HG03571 (cell line): Measurements from ENCODE around the gene MGA.
A peak's percentile ranks its signal among the peaks of the same experiment; 100 is the strongest.

ENCODE experiments used
- ATAC-seq: cut with Tn5 transposase; IDR thresholded peaks from one replicate; pipeline ENCODE4 v1.9.1; 2021; ENCODE audit not compliant: unreplicated experiment

MGA gene

DNA sequence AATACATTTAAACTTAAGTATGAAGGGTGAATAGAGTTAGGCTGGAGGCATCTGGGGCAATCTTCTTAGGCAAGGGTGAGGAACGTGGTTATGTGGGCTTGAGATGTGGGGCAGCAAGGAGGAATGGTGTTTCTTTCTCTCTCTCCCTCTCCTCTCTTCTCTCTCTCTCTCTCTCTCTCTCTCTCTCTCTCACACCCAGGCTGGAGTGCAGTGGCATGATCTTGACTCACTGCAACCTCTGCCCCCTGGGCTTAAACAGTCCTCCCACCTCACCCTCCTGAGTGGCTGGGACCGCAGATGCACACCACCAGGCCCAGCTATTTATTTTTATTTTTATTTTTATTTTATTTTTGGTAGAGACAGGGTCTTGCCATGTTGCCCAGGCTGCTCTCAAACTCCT, 4.0 kb upstream of the MGA start:
- ATAC-seq: no peak

DNA sequence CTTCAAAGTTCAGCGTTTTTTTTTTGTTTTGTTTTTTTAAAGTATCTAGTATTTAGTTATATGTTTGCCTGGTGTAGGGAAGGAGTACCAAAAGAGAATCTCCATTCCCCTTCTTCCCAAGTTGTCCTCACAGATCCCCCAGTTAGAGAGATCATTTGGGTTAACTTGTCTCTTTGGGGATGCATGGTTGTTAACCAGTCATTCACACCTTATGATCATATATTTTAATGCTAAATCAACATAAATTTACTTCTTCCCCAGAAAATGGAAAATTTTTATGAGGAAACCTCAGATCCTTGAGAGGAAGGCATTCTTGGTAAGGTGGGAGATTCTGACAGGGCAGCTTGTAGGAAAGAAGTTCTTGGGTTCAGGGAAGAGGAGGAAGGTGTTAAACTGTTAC, 1.5 kb upstream of the MGA start:
- ATAC-seq: no peak

DNA sequence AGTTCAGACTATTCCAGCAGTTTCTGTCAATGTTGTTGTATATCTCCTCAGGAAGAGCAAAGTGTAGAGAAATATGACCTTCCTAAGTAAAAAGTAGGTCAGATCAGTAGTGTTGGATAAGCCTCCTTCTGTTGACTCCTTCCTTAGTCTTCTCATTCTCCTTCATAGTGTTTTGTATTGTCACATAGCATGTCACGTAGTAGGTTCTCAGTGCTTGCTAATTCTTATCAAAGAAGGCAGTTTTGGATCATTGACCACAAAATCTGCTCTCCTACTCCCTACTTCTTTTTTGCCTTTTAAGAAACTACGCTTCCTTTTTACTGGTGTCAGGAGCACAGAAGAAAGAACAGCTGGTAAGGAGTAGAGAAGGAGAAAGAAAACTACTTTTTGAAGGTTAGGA, 1.0 kb upstream of the MGA start:
- no peak for ATAC-seq

DNA sequence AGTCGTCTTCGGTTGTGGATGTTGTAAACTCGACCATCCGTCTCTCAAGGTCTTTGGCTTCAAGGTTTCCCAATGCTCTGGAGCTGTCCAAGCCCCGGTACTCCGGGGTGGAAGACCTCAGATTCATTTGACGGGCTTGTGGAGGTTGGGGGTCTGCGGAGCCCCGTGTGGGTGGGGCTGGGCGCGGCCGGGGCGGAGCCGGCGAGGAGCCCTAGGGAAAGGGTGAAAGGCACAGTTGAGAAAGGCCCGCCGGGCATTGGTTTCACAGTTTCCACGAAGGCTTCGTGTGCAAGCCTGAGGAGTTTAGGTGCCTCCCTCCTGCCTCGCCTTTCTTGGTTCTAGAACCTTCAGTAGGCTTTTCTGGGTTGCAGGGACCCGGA, 360 bp upstream of the MGA start:
- ATAC-seq: no peak

DNA sequence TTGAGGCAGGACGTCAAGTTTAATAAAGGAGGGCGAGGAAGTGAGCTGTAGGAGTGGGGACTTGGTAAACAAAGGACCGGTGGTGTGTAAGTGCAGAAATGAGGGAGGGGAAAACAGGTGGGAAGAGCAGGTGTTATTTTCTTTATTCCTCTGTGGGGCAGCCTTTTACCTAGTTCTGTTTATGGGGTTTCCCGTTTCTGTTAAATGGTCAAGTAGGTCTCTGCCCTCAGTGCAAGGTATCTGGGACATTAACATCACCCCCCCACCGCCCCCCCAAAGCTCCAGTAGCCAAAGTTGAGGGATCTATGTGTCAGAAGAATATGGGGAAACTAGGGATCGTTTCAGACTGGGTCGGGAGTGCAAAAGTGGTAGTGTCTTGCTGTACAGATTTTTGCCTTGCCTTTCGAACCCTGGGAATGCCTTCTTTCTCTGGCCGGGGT, 893 bp downstream of the MGA start:
- ATAC-seq: no peak

DNA sequence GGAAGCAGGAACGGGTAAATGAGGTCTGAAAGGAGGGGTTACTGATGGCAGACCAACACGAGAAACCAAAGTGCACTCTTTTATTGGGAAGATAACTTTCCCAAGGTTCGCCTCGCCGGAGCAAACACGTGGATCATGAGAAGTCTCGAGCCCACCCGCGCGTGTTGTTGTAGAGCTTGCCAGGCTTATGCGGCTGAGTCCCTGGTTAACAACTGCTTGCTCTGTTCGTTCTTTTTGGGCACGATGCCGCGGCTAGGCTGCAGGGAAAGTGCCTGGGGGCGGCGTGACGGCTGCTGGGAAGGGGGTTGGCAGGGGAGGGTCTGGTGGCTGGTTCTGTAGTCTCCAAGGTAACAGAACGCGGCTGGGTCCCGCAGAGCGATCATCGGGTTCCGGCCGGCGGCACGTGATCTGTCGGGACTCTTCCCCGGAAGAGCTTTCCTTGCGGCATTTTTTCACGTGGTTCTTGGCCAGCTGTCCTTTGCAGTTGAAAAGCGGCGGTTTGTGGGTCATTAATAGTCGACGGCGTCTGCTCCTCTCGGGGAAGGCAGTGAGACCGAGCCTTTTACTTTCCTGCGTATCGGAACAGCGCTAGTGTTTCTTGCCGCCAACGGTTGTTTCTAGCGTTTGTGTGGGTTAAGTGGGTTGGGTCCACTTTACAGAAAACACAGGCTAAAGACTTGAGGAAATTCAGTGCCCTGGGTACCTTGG, 1.5 kb downstream of the MGA start:
- ATAC-seq: no peak

DNA sequence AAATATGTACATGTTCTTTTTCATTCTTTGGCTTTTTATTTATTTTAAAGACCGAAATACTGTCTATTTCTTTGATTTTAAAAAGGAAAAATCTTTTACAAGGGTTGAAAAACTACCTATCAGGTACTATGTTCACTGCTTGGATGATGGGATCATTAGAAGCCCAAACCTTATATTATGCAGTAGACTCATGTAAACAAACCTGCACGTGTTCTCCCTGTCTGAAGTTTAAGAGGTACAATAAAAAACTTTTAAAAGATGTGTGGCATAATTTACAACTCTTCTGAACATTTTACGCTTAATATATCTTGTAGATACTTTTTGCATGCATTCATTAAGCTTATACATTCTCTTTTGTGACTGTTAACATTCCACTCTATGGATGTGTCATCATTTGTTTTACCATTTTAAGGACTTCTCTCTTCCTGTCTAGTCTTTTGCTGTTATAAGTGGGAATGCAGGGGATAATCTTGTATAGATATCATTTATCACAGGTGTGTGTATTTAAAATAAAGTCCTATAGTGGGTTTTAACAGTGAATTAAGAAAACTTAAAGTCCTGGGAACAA, 6.2 kb downstream of the MGA start:
- no peak for ATAC-seq

DNA sequence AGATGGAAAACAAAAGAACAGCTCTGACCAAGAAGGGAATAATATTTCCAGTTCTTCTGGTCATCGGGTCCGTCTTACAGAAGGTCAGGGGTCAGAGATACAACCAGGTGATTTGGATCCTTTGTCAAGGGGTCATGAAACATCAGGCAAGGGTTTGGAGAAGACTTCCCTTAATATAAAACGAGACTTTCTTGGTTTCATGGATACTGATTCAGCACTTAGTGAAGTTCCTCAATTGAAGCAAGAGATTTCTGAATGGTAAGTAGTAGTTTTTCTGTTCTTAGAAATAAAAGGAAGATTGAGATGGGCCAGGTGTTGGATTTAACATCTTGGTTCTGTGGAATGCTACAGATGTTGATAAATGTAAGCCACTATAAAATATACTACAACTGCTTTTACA, 9.5 kb downstream of the MGA start:
- no peak for ATAC-seq

DNA sequence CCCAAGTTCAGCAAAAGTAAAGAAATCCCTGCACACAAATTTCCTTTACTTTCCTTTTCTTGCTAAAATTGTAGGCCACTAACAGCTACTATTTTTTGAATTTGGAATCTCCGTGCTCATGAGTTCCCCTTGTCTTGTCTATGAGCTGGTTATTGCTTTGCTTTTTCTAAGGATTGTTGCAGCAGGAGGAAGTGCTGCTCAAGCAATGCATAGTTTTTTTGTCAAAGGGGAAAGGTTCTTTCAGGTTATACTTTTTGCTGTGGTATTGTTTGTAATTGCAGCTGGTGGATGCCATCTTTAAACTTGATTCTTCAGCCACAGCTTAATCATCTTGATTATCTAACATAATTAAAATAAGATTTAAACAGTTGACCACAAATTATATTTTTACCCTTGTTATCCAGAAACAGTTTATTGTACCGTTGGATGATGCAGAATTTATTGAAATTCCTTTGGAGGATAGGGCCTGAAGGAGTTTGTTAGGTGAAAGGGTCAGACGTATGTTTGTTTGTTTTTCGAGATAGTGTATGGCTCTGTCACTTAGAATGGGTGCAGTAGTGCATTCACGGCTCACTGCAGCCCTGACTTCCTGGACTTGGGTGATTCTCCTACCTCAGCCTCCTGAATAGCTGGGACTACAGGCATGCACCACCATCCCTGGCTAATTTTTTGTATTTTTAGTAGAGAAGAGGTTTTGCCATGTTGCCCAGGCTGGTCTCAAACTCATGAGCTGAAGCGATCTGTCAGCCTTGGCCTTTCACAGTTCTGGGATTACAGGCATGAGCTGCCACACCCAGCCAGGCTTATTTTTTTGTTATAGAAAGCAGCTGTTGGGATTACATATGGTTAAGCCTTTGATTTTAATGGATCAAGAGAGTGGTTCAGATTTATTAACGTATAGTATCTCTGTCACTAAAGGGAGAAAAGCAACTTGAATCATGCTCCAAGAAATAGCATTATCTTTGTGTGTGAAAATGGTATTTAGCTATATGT, 11.7 kb downstream of the MGA start:
- no peak for ATAC-seq

DNA sequence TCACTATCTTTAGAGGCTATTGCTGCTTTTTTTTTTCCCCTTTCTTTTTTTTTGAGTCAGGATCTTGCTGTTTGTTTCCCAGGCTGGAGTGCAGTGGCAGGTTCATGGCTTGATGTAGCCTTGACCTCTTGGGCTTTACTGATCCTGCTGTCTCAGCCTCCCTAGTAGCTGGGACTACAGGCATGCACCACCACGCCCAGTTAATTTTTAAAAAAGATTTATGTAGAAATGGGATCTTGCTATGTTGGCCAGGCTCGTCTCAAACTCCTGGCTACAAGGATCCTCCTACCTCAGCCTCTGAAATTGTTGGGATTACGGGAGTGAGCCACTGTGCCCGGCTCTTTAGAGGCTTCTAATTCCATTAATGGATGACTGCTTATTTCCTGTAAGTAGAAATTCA, 15.1 kb downstream of the MGA start:
- no peak for ATAC-seq

DNA sequence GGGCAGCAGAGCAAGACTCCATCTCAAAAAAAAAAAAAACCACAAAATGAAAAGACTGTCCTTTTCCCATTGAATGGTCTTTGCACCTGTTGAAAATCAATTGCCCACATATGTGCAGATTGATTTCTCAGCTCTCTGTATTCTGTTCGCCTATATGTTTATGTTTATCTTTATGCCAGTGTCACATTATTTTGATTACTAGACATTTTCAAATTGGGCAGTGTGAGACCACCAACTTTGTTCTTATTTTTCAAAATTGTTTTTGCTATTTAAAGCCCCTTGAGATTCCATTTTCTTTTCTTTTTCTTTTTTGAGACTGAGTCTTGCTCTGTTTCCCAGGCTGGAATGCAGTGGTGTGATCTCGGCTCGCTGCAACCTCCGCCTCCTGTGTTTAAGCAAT, 18.5 kb downstream of the MGA start:
- no peak for ATAC-seq

DNA sequence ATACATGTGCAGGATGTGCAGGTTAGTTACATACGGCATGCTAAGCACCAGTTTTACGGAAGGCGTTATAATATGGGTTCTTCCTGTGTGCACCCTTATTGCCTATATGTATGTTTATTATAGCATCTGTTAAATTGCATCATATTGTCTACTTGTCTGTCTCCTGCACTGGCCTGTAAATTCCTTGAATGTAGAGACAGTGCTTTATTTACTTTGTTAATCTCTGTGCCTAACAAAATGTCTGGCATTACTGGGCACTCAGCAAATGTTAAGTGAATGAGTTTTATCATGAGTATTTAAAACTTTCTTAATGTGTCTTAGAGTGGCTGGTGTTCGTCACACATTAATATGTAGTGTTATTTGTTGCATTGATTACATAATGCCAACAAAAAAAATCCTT, 23.8 kb downstream of the MGA start:
- ATAC-seq: no peak

DNA sequence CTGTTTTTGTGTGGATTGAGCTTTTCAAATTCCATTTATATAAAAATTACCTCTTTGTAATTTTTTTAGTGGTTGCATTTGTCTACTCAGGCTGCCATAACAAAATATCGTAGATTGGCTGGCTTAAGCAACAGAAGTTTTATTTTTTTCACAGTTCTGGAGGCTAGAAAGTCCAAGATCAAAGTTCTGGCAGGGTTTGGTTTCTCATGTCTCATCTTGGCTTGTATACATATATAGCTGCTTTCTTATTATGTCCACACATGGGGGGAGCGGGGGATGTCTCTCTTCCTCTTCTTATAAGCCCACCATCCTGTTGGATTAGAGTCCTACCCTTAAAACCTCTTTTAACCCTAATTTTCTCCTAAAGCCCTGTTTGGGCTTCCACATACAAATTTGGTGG, 28.5 kb downstream of the MGA start:
- no peak for ATAC-seq

DNA sequence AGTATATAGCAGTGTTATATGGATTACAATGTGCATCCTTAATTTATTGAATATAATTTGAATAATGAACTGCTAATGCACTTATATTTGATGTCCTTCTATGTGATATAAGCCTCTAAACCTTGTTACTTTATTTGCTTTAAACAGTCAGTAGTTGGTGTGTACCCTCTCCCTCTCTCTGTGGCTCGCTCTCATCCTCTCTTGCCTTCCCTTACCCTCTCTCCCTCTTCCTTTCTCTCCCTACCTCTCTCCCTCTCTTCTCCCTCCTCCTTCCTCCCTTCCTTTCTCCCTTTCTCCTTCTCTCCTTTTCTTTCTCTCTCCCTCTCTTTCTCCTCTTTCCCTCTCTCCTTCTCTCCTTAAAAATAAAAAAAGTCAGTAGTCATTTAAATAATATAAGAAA, 28.9 kb downstream of the MGA start:
- no peak for ATAC-seq

DNA sequence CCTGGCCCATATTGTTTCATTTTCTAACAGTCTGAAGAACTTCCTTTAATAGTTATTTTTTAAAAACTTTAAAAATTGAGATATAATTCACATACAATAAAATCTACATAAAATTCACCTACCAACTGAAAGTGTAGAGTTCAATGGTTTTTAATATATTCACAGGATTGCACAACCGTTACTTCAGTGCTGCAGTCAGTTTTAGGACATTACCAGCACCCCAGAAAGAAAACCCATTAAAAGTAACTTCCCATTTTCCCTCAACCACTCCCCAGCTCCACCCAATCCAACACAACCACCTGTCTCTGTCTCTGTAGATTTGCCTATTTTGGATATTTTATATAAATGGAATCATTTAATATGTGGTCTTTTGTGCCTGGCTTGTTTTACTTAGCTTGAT, 29.6 kb downstream of the MGA start:
- ATAC-seq: no peak

DNA sequence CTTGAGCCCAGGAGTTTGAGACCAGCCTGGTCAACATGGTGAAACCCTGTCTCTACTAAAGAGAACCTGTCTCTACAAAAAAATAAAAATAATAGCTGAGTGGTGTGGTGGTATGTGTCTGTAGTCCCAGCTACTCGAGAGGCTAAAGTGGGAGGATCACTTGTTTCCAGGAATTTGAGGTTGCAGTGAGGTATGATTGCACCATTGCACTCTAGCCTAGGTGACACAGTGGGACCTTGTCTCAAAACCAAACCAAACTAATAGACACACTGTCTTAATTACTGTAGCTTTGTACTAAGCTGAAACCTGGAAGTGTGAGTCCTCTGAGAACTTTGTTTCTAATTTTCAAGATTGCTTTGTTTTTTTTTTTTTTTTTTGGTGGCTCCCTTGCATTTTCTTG, 30.4 kb downstream of the MGA start:
- no peak for ATAC-seq

DNA sequence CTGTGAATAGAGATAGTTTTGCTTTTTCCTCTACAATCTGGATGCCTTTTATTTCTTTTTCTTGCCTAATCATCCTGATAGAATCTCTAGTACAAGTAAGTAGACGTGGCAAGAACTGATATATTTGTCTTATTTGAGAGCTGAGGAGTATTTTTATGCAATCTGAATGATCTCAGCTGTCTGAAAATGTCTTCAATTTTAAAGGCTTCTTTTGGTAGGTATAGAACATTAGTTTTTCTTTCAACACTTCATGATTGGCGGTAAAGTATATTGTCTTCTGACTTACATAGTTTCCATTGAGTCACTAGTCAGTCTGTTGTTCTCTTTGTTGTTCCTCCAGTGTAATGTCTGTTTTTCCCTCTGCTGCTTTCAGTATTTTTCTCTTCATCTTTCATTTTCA, 31.3 kb downstream of the MGA start:
- ATAC-seq: no peak

DNA sequence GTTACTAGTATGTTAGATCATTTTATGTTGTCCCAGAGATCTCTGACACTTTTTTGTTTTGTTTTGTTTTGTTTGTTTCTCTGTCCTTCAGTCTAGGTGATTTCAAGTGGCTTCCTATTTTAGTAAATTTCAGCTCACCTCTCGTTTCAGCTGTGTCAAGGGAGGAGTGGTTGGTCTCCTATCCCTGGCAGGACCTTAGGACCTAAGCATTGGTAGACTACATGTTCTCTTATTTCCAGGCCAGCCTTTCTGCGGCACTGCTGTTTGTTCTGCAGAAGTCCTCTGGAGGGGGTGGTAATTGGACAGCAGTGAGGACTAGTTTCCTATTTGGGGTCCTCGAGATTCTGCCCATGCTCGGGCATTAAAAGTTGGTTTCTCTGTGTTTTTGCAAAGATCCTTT, 31.8 kb downstream of the MGA start:
- ATAC-seq: no peak

DNA sequence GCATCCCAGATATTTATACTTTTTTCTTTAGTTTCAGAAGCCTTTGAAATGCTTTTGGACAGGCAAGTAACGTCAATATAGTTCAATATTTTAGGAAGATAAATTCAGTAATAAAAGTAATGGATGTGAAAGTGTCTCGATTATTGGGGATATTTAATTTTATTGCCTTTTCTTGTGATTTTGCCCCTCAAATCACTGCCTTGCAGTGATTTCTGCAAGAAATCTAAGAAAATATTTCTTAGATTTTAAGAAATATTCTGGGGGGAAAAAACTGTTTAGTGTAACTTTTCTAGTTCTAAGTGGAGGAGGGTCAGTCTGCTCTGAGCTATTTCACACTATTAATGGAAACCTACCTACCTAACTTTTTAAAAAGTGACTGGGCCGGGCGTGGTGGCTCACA, 33.6 kb downstream of the MGA start:
- no peak for ATAC-seq

DNA sequence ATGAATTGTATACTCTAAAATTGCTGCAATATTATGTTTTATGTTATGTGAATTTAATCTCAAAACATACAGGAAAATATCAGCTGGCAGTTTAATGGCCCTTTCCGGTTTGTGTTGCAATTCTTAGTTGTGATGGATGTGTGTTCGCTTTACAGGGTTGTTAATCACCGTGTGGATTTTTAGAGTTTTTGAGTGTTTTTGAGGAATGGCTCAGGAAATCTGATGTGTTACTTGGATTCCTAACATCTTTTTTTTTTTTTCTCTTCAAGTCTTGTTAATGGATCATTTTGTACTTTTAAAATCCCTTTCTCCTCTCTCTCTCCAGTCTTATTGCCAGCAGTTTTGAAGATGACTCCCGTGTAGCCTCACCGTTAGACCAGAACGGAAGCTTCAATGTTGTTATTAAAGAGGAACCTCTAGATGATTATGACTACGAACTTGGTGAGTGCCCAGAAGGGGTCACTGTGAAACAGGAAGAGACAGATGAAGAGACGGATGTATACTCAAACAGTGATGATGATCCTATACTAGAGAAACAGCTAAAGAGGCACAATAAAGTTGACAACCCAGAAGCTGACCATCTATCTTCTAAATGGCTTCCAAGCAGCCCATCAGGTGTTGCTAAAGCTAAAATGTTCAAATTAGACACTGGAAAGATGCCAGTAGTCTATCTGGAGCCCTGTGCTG, 35.7 kb downstream of the MGA start:
- peak; percentile 89 for ATAC-seq

DNA sequence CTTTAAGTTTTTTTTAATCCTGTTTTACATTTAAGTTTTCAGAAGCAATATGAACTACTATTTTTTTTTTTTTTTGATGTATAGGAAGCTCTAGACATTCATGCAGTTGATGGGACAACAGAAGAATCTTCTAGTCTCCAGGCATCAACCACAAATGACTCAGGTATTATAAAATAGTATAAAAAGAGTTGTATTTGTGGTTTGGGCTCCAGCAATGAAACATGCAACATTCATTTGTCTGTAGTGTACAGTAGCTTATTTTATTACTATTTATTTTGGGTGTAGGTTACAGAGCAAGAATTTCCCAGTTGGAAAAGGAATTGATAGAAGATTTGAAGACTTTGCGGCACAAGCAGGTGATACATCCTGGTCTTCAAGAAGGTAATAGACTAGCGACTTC, 38.6 kb downstream of the MGA start:
- ATAC-seq: no peak

DNA sequence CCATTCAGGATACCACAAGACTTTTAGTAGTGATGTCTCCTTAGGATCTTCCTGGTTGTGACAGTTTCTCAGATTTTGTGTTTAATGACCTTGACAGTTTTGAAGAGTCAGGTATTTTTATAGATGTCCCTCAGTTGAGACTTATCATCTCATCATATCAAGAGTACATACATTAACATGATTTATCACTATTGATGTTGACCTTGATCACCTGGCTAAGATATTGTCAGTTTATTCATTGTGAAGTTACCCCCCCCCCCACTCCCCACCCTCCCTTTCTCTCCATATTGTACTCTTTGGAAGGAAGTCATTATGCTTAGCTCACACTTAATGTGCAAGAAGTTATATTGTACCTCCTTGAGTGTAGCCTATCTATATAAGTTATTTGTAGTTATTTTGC, 42.9 kb downstream of the MGA start:
- no peak for ATAC-seq
